ENCODE data around the gene GTF2IRD1. TPM values are rescaled to one million over a fixed set of nuclear protein-coding genes. Genes with fewer than 3 reads are reported as not detected.
A peak's percentile ranks its signal among the peaks of the same experiment; 100 is the strongest.

GTF2IRD1 gene
- total RNA-seq, 1 experiment from 2014 or later = not detected

DNA sequence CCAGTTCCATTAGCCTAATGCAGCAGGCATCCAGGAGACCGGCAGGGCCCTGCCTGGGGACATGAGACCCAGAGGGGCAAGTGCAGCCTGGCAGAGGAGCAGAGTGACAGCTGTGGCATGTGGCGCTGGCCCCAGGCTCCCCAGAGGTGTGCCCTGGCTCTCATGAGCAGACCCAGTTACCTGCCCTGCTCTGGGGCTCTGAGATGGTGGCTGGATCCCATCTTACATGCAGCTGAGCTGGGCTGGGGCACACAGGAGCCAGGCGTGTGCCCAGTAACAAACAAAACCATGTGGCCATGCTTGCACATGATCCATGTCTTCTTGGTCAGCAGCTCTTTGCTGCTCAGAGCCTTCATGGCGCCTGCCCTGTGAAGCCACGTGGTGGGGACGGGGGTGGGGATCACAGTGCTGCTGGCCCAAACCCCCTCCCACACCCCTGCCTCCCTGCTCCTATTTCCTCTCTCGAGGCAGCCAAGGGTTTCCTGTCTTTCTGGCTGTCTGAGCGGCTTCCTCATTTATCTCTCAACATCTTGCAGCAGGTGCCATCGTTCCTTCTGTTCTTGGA, 163.6 kb downstream of the GTF2IRD1 start:
- Histone ChIP-seq H3K9me2 (replicated peaks; ENCODE audit: insufficient read depth, low read length) (no peaks in the 10 kb centered on the region), H2AFZ (ENCODE audit: low read length) (peak overlapping the region; percentile 91), H3K9me3 (ENCODE audit: low read length) (no peaks in the 10 kb centered on the region), H3K36me3 (ENCODE audit: insufficient read depth, low read length) (no peaks in the 10 kb centered on the region), H3K79me2 (ENCODE audit: low read length) (no peaks in the 10 kb centered on the region), H3K27ac (ENCODE audit: low read length) (peak overlapping the region; percentile 22; the same call in 1 of the 2 replicates), H3K27me3 (ENCODE audit: low read length) (no peaks in the 10 kb centered on the region), H4K20me1 (ENCODE audit: insufficient read depth, low read depth, low read length) (no peaks in the 10 kb centered on the region), H3K9ac (ENCODE audit: low read length) (peak overlapping the region; percentile 51), H3K4me3 (ENCODE audit: low read length) (peak overlapping the region; percentile 19; the same call in 1 of the 2 replicates), H3K4me2 (ENCODE audit: low read depth, low read length, poor library complexity, severe bottlenecking) (peak overlapping the region; percentile 30), H3K4me1 (ENCODE audit: low read length) (peaks cover 14% of the 10 kb centered on the region)
- peak; percentile 72 for DNase-seq

- Histone ChIP-seq H3K4me3 (ENCODE audit: low read length) (no peak overlapping the region), H3K36me3 (ENCODE audit: insufficient read depth, low read length) (no peaks in the 10 kb centered on the region), H3K4me2 (ENCODE audit: low read depth, low read length, poor library complexity, severe bottlenecking) (no peak overlapping the region), H3K4me1 (ENCODE audit: low read length) (peaks cover 14% of the 10 kb centered on the region), H3K27me3 (ENCODE audit: low read length) (no peaks in the 10 kb centered on the region), H2AFZ (ENCODE audit: low read length) (no peak overlapping the region), H3K27ac (ENCODE audit: low read length) (no peak overlapping the region), H3K9me2 (replicated peaks; ENCODE audit: insufficient read depth, low read length) (no peaks in the 10 kb centered on the region), H3K9me3 (ENCODE audit: low read length) (no peaks in the 10 kb centered on the region), H3K79me2 (ENCODE audit: low read length) (no peaks in the 10 kb centered on the region), H4K20me1 (ENCODE audit: insufficient read depth, low read depth, low read length) (no peaks in the 10 kb centered on the region), H3K9ac (ENCODE audit: low read length) (no peak overlapping the region)
- no peak for DNase-seq
Measured at GRCh38 chr7:74619235-74619860, 165.6 kb downstream of the GTF2IRD1 start.

- H3K4me2 ChIP-seq (ENCODE audit: low read depth, low read length, poor library complexity, severe bottlenecking) = no peak overlapping the region
- H3K4me1 ChIP-seq (ENCODE audit: low read length) = peaks cover 8% of the 10 kb centered on the region
- DNase-seq = no peak
- H3K9ac ChIP-seq (ENCODE audit: low read length) = no peak overlapping the region
- H3K9me2 ChIP-seq (replicated peaks; ENCODE audit: insufficient read depth, low read length) = no peaks in the 10 kb centered on the region
- H3K27ac ChIP-seq (ENCODE audit: low read length) = no peak overlapping the region
- no peaks in the 10 kb centered on the region for H3K9me3 ChIP-seq (ENCODE audit: low read length)
- H2AFZ ChIP-seq (ENCODE audit: low read length) = no peak overlapping the region
- H3K27me3 ChIP-seq (ENCODE audit: low read length) = no peaks in the 10 kb centered on the region
- H3K79me2 ChIP-seq (ENCODE audit: low read length) = no peaks in the 10 kb centered on the region
- H4K20me1 ChIP-seq (ENCODE audit: insufficient read depth, low read depth, low read length) = no peaks in the 10 kb centered on the region
- H3K4me3 ChIP-seq (ENCODE audit: low read length) = no peak overlapping the region
- H3K36me3 ChIP-seq (ENCODE audit: insufficient read depth, low read length) = no peaks in the 10 kb centered on the region
Measured at GRCh38 chr7:74622228-74622749, 168.6 kb downstream of the GTF2IRD1 start.

GRCh38 chr7:74623135-74623534, 169.4 kb downstream of the GTF2IRD1 start:
- H3K9me2 ChIP-seq (replicated peaks; ENCODE audit: insufficient read depth, low read length) = no peaks in the 10 kb centered on the region
- DNase-seq = no peak
- no peaks in the 10 kb centered on the region for H4K20me1 ChIP-seq (ENCODE audit: insufficient read depth, low read depth, low read length)
- H3K27me3 ChIP-seq (ENCODE audit: low read length) = no peaks in the 10 kb centered on the region
- H3K27ac ChIP-seq (ENCODE audit: low read length) = no peak overlapping the region
- H3K36me3 ChIP-seq (ENCODE audit: insufficient read depth, low read length) = no peaks in the 10 kb centered on the region
- H3K4me1 ChIP-seq (ENCODE audit: low read length) = peaks cover 4% of the 10 kb centered on the region
- no peak overlapping the region for H3K4me2 ChIP-seq (ENCODE audit: low read depth, low read length, poor library complexity, severe bottlenecking)
- no peak overlapping the region for H3K4me3 ChIP-seq (ENCODE audit: low read length)
- no peaks in the 10 kb centered on the region for H3K9me3 ChIP-seq (ENCODE audit: low read length)
- H2AFZ ChIP-seq (ENCODE audit: low read length) = no peak overlapping the region
- no peak overlapping the region for H3K9ac ChIP-seq (ENCODE audit: low read length)
- no peaks in the 10 kb centered on the region for H3K79me2 ChIP-seq (ENCODE audit: low read length)

GRCh38 chr7:74625446-74625845, 171.7 kb downstream of the GTF2IRD1 start:
- Histone ChIP-seq H3K9me3 (ENCODE audit: low read length) (no peaks in the 10 kb centered on the region), H2AFZ (ENCODE audit: low read length) (no peak overlapping the region), H3K9me2 (replicated peaks; ENCODE audit: insufficient read depth, low read length) (no peaks in the 10 kb centered on the region), H3K4me2 (ENCODE audit: low read depth, low read length, poor library complexity, severe bottlenecking) (no peak overlapping the region), H3K4me3 (ENCODE audit: low read length) (no peak overlapping the region), H3K9ac (ENCODE audit: low read length) (no peak overlapping the region), H3K79me2 (ENCODE audit: low read length) (no peaks in the 10 kb centered on the region), H3K27me3 (ENCODE audit: low read length) (no peaks in the 10 kb centered on the region), H3K27ac (ENCODE audit: low read length) (no peak overlapping the region), H3K36me3 (ENCODE audit: insufficient read depth, low read length) (no peaks in the 10 kb centered on the region), H3K4me1 (ENCODE audit: low read length) (peaks cover 7% of the 10 kb centered on the region), H4K20me1 (ENCODE audit: insufficient read depth, low read depth, low read length) (no peaks in the 10 kb centered on the region)
- DNase-seq = peak; percentile 56

DNA sequence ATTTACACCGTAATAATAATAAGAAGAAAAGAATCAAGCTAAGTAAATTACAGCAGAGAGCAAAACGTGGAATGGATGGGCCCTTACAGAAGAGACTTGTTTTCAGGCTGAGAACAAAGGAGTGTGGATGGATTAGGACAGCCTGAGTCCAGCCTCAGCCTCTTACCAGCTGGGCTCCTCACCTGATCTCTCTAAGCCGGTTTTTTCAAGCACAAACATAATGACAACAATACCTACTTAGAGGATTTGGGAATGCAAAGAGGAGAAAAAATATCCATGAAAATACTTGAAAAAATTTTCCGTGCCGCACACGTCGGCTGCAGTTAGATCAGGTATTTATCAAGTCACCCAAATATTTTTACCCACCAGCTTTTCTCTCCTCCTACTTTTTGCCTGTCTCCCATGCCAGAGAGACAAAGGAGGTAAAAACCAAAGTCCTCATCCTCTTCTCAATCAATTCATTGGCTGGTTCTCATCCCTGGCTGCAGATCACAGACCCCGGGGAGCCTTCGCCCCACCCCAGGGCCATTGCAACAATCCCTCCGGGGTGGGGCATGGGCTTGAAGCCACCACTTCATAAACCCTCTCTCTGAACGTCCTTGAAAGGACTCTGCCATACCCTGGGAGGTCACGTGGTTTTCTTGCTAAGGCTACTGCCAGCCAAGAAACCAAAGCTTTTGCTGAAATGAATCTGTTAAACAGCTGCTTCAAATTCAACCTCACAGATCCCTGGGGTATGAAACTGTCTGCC, 174.1 kb downstream of the GTF2IRD1 start:
- no peak overlapping the region for H3K4me3 ChIP-seq (ENCODE audit: low read length)
- no peaks in the 10 kb centered on the region for H4K20me1 ChIP-seq (ENCODE audit: insufficient read depth, low read depth, low read length)
- no peak overlapping the region for H2AFZ ChIP-seq (ENCODE audit: low read length)
- H3K4me1 ChIP-seq (ENCODE audit: low read length) = peaks cover 7% of the 10 kb centered on the region
- H3K9ac ChIP-seq (ENCODE audit: low read length) = no peak overlapping the region
- no peak overlapping the region for H3K27ac ChIP-seq (ENCODE audit: low read length)
- no peaks in the 10 kb centered on the region for H3K79me2 ChIP-seq (ENCODE audit: low read length)
- no peaks in the 10 kb centered on the region for H3K36me3 ChIP-seq (ENCODE audit: insufficient read depth, low read length)
- no peaks in the 10 kb centered on the region for H3K27me3 ChIP-seq (ENCODE audit: low read length)
- no peak overlapping the region for H3K4me2 ChIP-seq (ENCODE audit: low read depth, low read length, poor library complexity, severe bottlenecking)
- H3K9me2 ChIP-seq (replicated peaks; ENCODE audit: insufficient read depth, low read length) = no peaks in the 10 kb centered on the region
- no peak for DNase-seq
- no peaks in the 10 kb centered on the region for H3K9me3 ChIP-seq (ENCODE audit: low read length)

GRCh38 chr7:74632505-74632904, 178.8 kb downstream of the GTF2IRD1 start:
- Histone ChIP-seq H3K9me3 (ENCODE audit: low read length) (no peaks in the 10 kb centered on the region), H2AFZ (ENCODE audit: low read length) (no peak overlapping the region), H3K4me2 (ENCODE audit: low read depth, low read length, poor library complexity, severe bottlenecking) (no peak overlapping the region), H3K9me2 (replicated peaks; ENCODE audit: insufficient read depth, low read length) (no peaks in the 10 kb centered on the region), H3K4me3 (ENCODE audit: low read length) (no peak overlapping the region), H3K79me2 (ENCODE audit: low read length) (no peaks in the 10 kb centered on the region), H3K4me1 (ENCODE audit: low read length) (peaks cover 7% of the 10 kb centered on the region), H4K20me1 (ENCODE audit: insufficient read depth, low read depth, low read length) (no peaks in the 10 kb centered on the region), H3K27me3 (ENCODE audit: low read length) (no peaks in the 10 kb centered on the region), H3K27ac (ENCODE audit: low read length) (no peak overlapping the region), H3K36me3 (ENCODE audit: insufficient read depth, low read length) (no peaks in the 10 kb centered on the region), H3K9ac (ENCODE audit: low read length) (no peak overlapping the region)
- DNase-seq = no peak

- Histone ChIP-seq H3K4me1 (ENCODE audit: low read length) (no peaks in the 10 kb centered on the region), H4K20me1 (ENCODE audit: insufficient read depth, low read depth, low read length) (no peaks in the 10 kb centered on the region), H3K27me3 (ENCODE audit: low read length) (no peaks in the 10 kb centered on the region), H3K9me2 (replicated peaks; ENCODE audit: insufficient read depth, low read length) (no peaks in the 10 kb centered on the region), H3K4me3 (ENCODE audit: low read length) (no peak overlapping the region), H2AFZ (ENCODE audit: low read length) (no peak overlapping the region), H3K27ac (ENCODE audit: low read length) (no peak overlapping the region), H3K9ac (ENCODE audit: low read length) (no peak overlapping the region), H3K36me3 (ENCODE audit: insufficient read depth, low read length) (no peaks in the 10 kb centered on the region), H3K79me2 (ENCODE audit: low read length) (no peaks in the 10 kb centered on the region), H3K4me2 (ENCODE audit: low read depth, low read length, poor library complexity, severe bottlenecking) (no peak overlapping the region), H3K9me3 (ENCODE audit: low read length) (no peaks in the 10 kb centered on the region)
- DNase-seq = no peak
Measured at GRCh38 chr7:74633451-74633921, 179.8 kb downstream of the GTF2IRD1 start.

All from Karpas-422 (cell line).